Gastrocnemius medialis (tissue), 4 donors: ENCODE measurements around the gene ADARB1. TPM values are rescaled to one million over a fixed set of nuclear protein-coding genes. Genes with fewer than 3 reads are reported as not detected.

Source experiments
- ATAC-seq, 2 donors: fragments of 150-250 bp; one replicate each; pipeline ENCODE4 v1.9.1; 2016
- DNase-seq, 2 donors: peaks; one replicate each; pipeline ENCODE4 v3.0.0-alpha.2; 2019
- H3K27ac ChIP-seq, 4 donors: fragments of 200-600 bp; sonication (generic); 1 replicate in 1 of 4; 2 replicates in 3 of 4; pipeline ENCODE4 v1.5.1; 2016 to 2018; ENCODE audit warnings: mild to moderate bottlenecking in 2 of 4, moderate library complexity in 1 of 4
- H3K27me3 ChIP-seq, 3 donors: fragments of 200-600 bp; sonication (generic) in 2 of 3; 1 replicate in 1 of 3; 2 replicates in 2 of 3; pipeline versions ENCODE4 v1.5.1 to v1.6.0; 2016 to 2019; ENCODE audit warnings: mild to moderate bottlenecking in 1 of 3, moderate library complexity in 1 of 3
- H3K36me3 ChIP-seq, 2 donors: fragments of 200-600 bp; sonication (generic) in 1 of 2; one replicate each; pipeline ENCODE4 v1.5.1; 2017 to 2018
- H3K4me1 ChIP-seq, 2 donors: fragments of 200-600 bp; sonication (generic) in 1 of 2; one replicate each; pipeline ENCODE4 v1.5.1; 2016 to 2017; ENCODE audit warnings: mild to moderate bottlenecking in 2 of 2
- H3K4me3 ChIP-seq, 4 donors: fragments of 200-600 bp; sonication (generic) in 3 of 4; 1 replicate in 1 of 4; 2 replicates in 3 of 4; pipeline ENCODE4 v1.5.1; 2016 to 2019; ENCODE audit warnings: mild to moderate bottlenecking in 2 of 4
- H3K9me3 ChIP-seq, 3 donors: fragments of 200-600 bp; sonication (generic) in 2 of 3; 1 replicate in 1 of 3; 2 replicates in 2 of 3; pipeline ENCODE4 v1.5.1; 2016 to 2019
- CTCF ChIP-seq, 5 experiments: fragments of 450-650 bp in 3 of 5; fragments of 200-600 bp in 2 of 5; sonication (generic) in 2 of 5; IDR thresholded peaks in 4 of 5; conservative IDR thresholded peaks in 1 of 5; 1 replicate in 4 of 5; 2 replicates in 1 of 5; pipeline ENCODE4 v1.5.1; 2016 to 2019; ENCODE audit warnings: antibody characterized with exemption in 5 of 5, mild to moderate bottlenecking in 3 of 5, moderate library complexity in 3 of 5
- POLR2A ChIP-seq, 2 donors: fragments of 450-650 bp; IDR thresholded peaks; one replicate each; pipeline ENCODE4 v1.6.1; 2017; ENCODE audit warnings: antibody characterized with exemption in 2 of 2, mild to moderate bottlenecking in 2 of 2, moderate library complexity in 2 of 2
- in situ Hi-C, 4 donors: fragments of 200-750 bp; cut with MboI; loops; one replicate each; pipeline versions ENCODE4 v1.15.0 to v1.8.0; 2017; ENCODE audit warnings: low sequenced_read_pairs in 4 of 4
- intact Hi-C: fragments of 100-400 bp; cut with DNase I; formaldehyde crosslinking; loops from one replicate; pipeline ENCODE4 v1.15.1; 2023; ENCODE audit warnings: low total_unique reads
- total RNA-seq, 4 donors: library from RNA; depleted of rRNA; stranded (reverse); fragments of >200 nt; gene quantifications; one replicate each; pipeline versions ENCODE4 v1.1.0 to v1.2.3, GENCODE V29; 2016

Gene ADARB1
- total RNA-seq, 4 donors from 2014 or later: 5.9 to 11.5 (median 6.9) TPM

GRCh38 chr21:45120975-45121374, 46.6 kb downstream of the ADARB1 start:
- Histone ChIP-seq H3K9me3 (no peaks in the 10 kb centered on the region), H3K4me1 (peaks cover 6 to 9% of the 10 kb centered on the region in 2 donors), H3K27me3 (no peaks in the 10 kb centered on the region), H3K4me3 (no peak overlapping the region), H3K36me3 (peaks cover 0 to 4% of the 10 kb centered on the region in 2 donors), H3K27ac (no peak overlapping the region)
- no peak for TF ChIP-seq CTCF (IDR thresholded peaks at IDR 0.05 in 4 of 5, conservative IDR thresholded peaks at IDR 0.05 in 1 of 5)
- no peak for TF ChIP-seq POLR2A (IDR thresholded peaks at IDR 0.05)
- ATAC-seq: no peak
- intact Hi-C loops: no loop called here
- in situ Hi-C loops: loop anchor here in 3 of 4 donors (5.0 to 10.0 kb wide), 3 partner anchors 39 to 66 kb away; partner anchors contain the start of gene ADARB1 (in 1 of the 3)
- no peak for DNase-seq

- intact Hi-C loops (no loop called here), in situ Hi-C loops (loop anchor here in 3 of 4 donors (5.0 to 10.0 kb wide), 3 partner anchors 40 to 67 kb away; partner anchors contain the start of gene ADARB1 (in 1 of the 3))
- Histone ChIP-seq H3K36me3 (peaks cover 0 to 4% of the 10 kb centered on the region in 2 donors), H3K4me1 (peaks cover 13 to 19% of the 10 kb centered on the region in 2 donors), H3K4me3 (no peak overlapping the region), H3K9me3 (no peaks in the 10 kb centered on the region), H3K27ac (no peak overlapping the region), H3K27me3 (no peaks in the 10 kb centered on the region)
- TF ChIP-seq CTCF (IDR thresholded peaks at IDR 0.05 in 4 of 5, conservative IDR thresholded peaks at IDR 0.05 in 1 of 5) (no peak), POLR2A (IDR thresholded peaks at IDR 0.05) (no peak)
- DNase-seq: no peak
- no peak for ATAC-seq
Measured at GRCh38 chr21:45122030-45122429, 47.6 kb downstream of the ADARB1 start.

GRCh38 chr21:45122432-45123132, 48.2 kb downstream of the ADARB1 start:
- ATAC-seq (no peak), DNase-seq (no peak)
- in situ Hi-C loops: loop anchor here in 3 of 4 donors (5.0 to 10.0 kb wide), 3 partner anchors 40 to 68 kb away; partner anchors contain the start of gene ADARB1 (in 1 of the 3)
- no peak overlapping the region for H3K4me3 ChIP-seq
- H3K27ac ChIP-seq: no peak overlapping the region
- TF ChIP-seq POLR2A (IDR thresholded peaks at IDR 0.05) (no peak), CTCF (IDR thresholded peaks at IDR 0.05 in 4 of 5, conservative IDR thresholded peaks at IDR 0.05 in 1 of 5) (no peak)
- intact Hi-C loops: no loop called here
- no peaks in the 10 kb centered on the region for H3K9me3 ChIP-seq
- peaks cover 13 to 20% of the 10 kb centered on the region in 2 donors for H3K4me1 ChIP-seq
- H3K27me3 ChIP-seq: no peaks in the 10 kb centered on the region
- H3K36me3 ChIP-seq: peaks cover 0 to 4% of the 10 kb centered on the region in 2 donors

- Histone ChIP-seq H3K9me3 (no peaks in the 10 kb centered on the region), H3K36me3 (peaks cover 0 to 4% of the 10 kb centered on the region in 2 donors), H3K4me1 (peaks cover 17 to 24% of the 10 kb centered on the region in 2 donors), H3K4me3 (no peak overlapping the region), H3K27ac (no peak overlapping the region), H3K27me3 (no peaks in the 10 kb centered on the region)
- ATAC-seq: no peak
- no peak for DNase-seq
- in situ Hi-C loops: loop anchor here in 3 of 4 donors (5.0 to 10.0 kb wide), 3 partner anchors 41 to 69 kb away; partner anchors contain the start of gene ADARB1 (in 1 of the 3)
- intact Hi-C loops: no loop called here
- TF ChIP-seq CTCF (IDR thresholded peaks at IDR 0.05 in 4 of 5, conservative IDR thresholded peaks at IDR 0.05 in 1 of 5) (no peak), POLR2A (IDR thresholded peaks at IDR 0.05) (no peak)
Measured at GRCh38 chr21:45123440-45123839, 49.1 kb downstream of the ADARB1 start.
